Measurements from ENCODE around the gene IL22RA2.

The IL22RA2 gene

GRCh38 chr6:137105375-137105774 is 68.1 kb downstream of the IL22RA2 start:
- DNase-seq (ENCODE audit: low read depth): no peak
- H3K4me3 ChIP-seq (ENCODE audit: low read length): no peak overlapping the region
- TF ChIP-seq CTCF (conservative IDR thresholded peaks at IDR 0.05; ENCODE audit: low read depth, low read length): no peak

- DNase-seq (ENCODE audit: low read depth): no peak
- H3K4me3 ChIP-seq (ENCODE audit: low read length): no peak overlapping the region
- TF ChIP-seq CTCF (conservative IDR thresholded peaks at IDR 0.05; ENCODE audit: low read depth, low read length): no peak
Observed at GRCh38 chr6:137104926-137105325, 68.5 kb downstream of the IL22RA2 start.

GRCh38 chr6:137102851-137103492 is 70.5 kb downstream of the IL22RA2 start:
- TF ChIP-seq CTCF (conservative IDR thresholded peaks at IDR 0.05; ENCODE audit: low read depth, low read length): no peak
- DNase-seq (ENCODE audit: low read depth): no peak
- no peak overlapping the region for H3K4me3 ChIP-seq (ENCODE audit: low read length)

- no peak for DNase-seq (ENCODE audit: low read depth)
- TF ChIP-seq CTCF (conservative IDR thresholded peaks at IDR 0.05; ENCODE audit: low read depth, low read length): no peak
- H3K4me3 ChIP-seq (ENCODE audit: low read length): no peak overlapping the region
Observed at GRCh38 chr6:137102050-137102848, 71.2 kb downstream of the IL22RA2 start.

GRCh38 chr6:137099689-137100403 is 73.6 kb downstream of the IL22RA2 start:
- no peak for TF ChIP-seq CTCF (conservative IDR thresholded peaks at IDR 0.05; ENCODE audit: low read depth, low read length)
- DNase-seq (ENCODE audit: low read depth): no peak

GRCh38 chr6:137097526-137097925 is 75.9 kb downstream of the IL22RA2 start:
- no peak for DNase-seq (ENCODE audit: low read depth)
- no peak for TF ChIP-seq CTCF (conservative IDR thresholded peaks at IDR 0.05; ENCODE audit: low read depth, low read length)
- H3K4me3 ChIP-seq (ENCODE audit: low read length): no peak overlapping the region

More at GRCh38 chr6:137099689-137100403, 73.6 kb downstream of the IL22RA2 start:
- no peak overlapping the region for H3K4me3 ChIP-seq (ENCODE audit: low read length)

Data from retinal pigment epithelial cell (primary cell).